GM12891 (cell line): Measurements from ENCODE around the gene GSN.

Experiments used
- PAX5 ChIP-seq: IDR thresholded peaks from 2 replicates; pipeline ENCODE4 v1.6.1; 2011; ENCODE audit warnings: low read length, moderate library complexity, mild to moderate bottlenecking; ENCODE audit not compliant: insufficient read depth, severe bottlenecking
- POLR2A ChIP-seq: IDR thresholded peaks from 2 replicates; pipeline ENCODE4 v1.6.1; 2011; ENCODE audit warnings: low read depth, low read length, control low read depth
- POLR2AphosphoS5 ChIP-seq: IDR thresholded peaks from 2 replicates; pipeline ENCODE4 v1.6.1; 2011; ENCODE audit warnings: low read depth, low read length, control low read depth
- POU2F2 ChIP-seq: IDR thresholded peaks from 2 replicates; pipeline ENCODE4 v1.6.1; 2011; ENCODE audit warnings: low read depth, mild to moderate bottlenecking, control low read depth, low read length, moderate library complexity
- SPI1 ChIP-seq: IDR thresholded peaks from 2 replicates; pipeline ENCODE4 v1.6.1; 2011; ENCODE audit warnings: low read depth, low read length, control low read depth
- TAF1 ChIP-seq: IDR thresholded peaks from 2 replicates; pipeline ENCODE4 v1.6.1; 2011; ENCODE audit warnings: low read depth, low read length, control low read depth

DNA sequence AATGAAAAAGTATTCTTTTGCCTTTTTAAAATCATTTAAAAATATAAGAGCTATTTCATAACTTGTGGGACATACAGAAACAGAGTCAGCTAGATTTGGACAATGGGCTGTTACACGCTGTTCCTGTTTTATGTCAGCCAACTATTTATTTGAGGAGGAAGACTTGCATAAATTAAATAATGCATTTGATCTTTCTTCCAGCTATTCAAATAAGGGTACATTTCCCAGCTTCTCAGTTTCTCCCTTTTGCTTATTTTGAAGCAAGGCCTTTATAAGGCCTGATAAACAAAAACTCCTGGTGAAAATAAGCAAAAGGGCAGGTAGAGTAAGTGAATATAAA, 95.6 kb downstream of the GSN start:
- TF ChIP-seq POLR2AphosphoS5 = no peak
- no peak for TF ChIP-seq POLR2A
- no peak for TF ChIP-seq TAF1
- no peak for TF ChIP-seq SPI1
- no peak for TF ChIP-seq PAX5
- no peak for TF ChIP-seq POU2F2
